Spleen (tissue), 7 donors: ENCODE data around the gene PTPRC.

Source experiments
- CTCF ChIP-seq, 11 experiments: fragments of 200-600 bp in 7 of 11; fragments of 450-650 bp in 4 of 11; sonication (generic) in 4 of 11; IDR thresholded peaks in 8 of 11; conservative IDR thresholded peaks in 3 of 11; 1 replicate in 7 of 11; 2 replicates in 4 of 11; pipeline versions ENCODE4 v1.4.0 to v1.8.0; 2016 to 2021; ENCODE audit warnings: antibody characterized with exemption in 11 of 11, inconsistent platforms in 4 of 11, mild to moderate bottlenecking in 1 of 11
- POLR2A ChIP-seq, 3 donors: fragments of 450-650 bp; IDR thresholded peaks; one replicate each; pipeline ENCODE4 v1.5.1; 2017; ENCODE audit warnings: antibody characterized with exemption in 3 of 3, mild to moderate bottlenecking in 1 of 3
- donor health status: DM: no; HTN: no; CAD: no; lungs with moderate emphysema.
- donor health status: DM: no; HTN: no; CAD: no.
- donor health status: DM: no; HTN: no; CAD: no.

GRCh38 chr1:198601936-198602889, 36.6 kb upstream of the PTPRC start:
- TF ChIP-seq CTCF (IDR thresholded peaks at IDR 0.05 in 8 of 11, conservative IDR thresholded peaks at IDR 0.05 in 3 of 11) (no peak), POLR2A (IDR thresholded peaks at IDR 0.05) (no peak)
